Measurements from ENCODE around the gene TRAF3IP3.

DNA sequence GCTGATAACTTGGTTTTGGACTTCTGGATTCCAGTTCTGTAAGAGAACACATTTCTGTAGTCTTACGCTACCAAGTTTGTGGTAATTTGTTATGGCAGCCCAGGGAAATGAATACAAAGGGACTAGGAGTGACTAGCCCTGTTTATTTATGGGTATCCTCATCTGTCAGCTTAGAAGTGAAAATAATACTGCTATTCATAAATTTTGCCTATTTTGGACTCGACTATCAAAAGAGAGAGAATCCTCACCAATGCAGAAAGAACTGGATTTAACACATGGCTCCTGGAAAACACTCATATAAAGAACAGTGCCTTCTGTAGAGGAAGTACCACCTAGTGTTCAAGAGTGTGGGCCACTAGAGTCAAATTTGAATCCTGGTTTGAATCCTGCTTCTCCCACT, 28.6 kb upstream of the TRAF3IP3 start:
- no peak for TF ChIP-seq ZNF274 (IDR thresholded peaks at IDR 0.05; ENCODE audit: low read depth, low read length)
- TF ChIP-seq YY1 (IDR thresholded peaks at IDR 0.05; ENCODE audit: insufficient read depth, insufficient read length) = no peak
